ENCODE results near the gene GREB1. TPM values are rescaled to one million over a fixed set of nuclear protein-coding genes. Genes with fewer than 3 reads are reported as not detected.
A peak's percentile ranks its signal among the peaks of the same experiment; 100 is the strongest.

The GREB1 gene
- total RNA-seq, 1 experiment from 2014 or later = 0.12 TPM

GRCh38 chr2:11661891-11662435 is 128.1 kb downstream of the GREB1 start:
- peaks cover 20% of the 10 kb centered on the region for H3K4me1 ChIP-seq
- H3K27ac ChIP-seq = no peak overlapping the region
- H3K4me3 ChIP-seq = no peak overlapping the region
- DNase-seq = no peak
- no peaks in the 10 kb centered on the region for H3K27me3 ChIP-seq
- no peaks in the 10 kb centered on the region for H3K36me3 ChIP-seq
- H3K9me3 ChIP-seq (replicated peaks) = peaks cover 7% of the 10 kb centered on the region; the same call in 1 of the 2 replicates

DNA sequence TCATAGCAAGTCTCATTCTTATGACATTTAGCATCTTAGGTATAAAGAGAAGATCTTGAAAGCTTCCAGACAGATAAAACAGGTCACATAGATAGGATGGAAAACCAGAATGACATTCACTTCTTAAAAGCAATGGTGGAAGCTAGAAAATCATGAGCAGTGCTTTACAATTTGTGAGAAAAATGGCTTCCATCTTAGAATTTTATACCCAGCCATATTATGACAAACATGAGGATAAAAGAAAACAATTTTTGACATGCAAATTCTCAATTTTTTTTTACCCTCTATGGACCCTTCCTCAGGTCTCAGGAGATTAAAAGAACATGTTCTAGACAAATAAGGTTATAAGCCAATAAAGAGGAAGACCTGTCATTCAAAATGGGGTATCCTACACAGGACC is 129.0 kb downstream of the GREB1 start:
- Histone ChIP-seq H3K36me3 (no peaks in the 10 kb centered on the region), H3K27ac (no peak overlapping the region), H3K4me3 (no peak overlapping the region), H3K27me3 (no peaks in the 10 kb centered on the region), H3K9me3 (replicated peaks) (peaks cover 7% of the 10 kb centered on the region; the same call in 1 of the 2 replicates), H3K4me1 (peaks cover 20% of the 10 kb centered on the region)
- DNase-seq = no peak

GRCh38 chr2:11663427-11663826 is 129.6 kb downstream of the GREB1 start:
- Histone ChIP-seq H3K9me3 (replicated peaks) (peaks cover 7% of the 10 kb centered on the region; the same call in 1 of the 2 replicates), H3K36me3 (no peaks in the 10 kb centered on the region), H3K4me1 (peaks cover 17% of the 10 kb centered on the region), H3K4me3 (no peak overlapping the region), H3K27me3 (no peaks in the 10 kb centered on the region), H3K27ac (no peak overlapping the region)
- peak in 1 of 2 experiments; percentile 30 for DNase-seq

DNA sequence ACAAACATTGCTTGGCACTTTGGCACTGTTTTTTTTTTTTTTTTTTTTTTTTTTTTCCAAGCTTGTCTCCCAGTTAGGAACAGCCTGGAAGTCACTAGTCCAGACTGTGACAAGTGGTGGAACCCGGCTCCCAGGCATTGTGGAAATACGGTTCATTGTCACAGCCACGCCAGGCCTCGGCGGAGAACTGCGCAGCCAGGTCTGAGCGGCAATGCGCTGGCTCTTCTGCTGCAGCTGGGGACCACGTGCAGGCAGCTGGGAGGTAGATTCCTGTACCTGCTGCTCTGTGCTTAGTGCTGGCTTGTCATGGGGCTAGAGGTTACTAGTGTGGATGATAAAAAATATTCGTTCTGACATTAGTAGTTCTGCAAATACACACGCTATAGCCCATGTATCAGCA is 131.2 kb downstream of the GREB1 start:
- Histone ChIP-seq H3K27ac (no peak overlapping the region), H3K9me3 (replicated peaks) (peaks cover 7% of the 10 kb centered on the region; the same call in 1 of the 2 replicates), H3K27me3 (no peaks in the 10 kb centered on the region), H3K36me3 (no peaks in the 10 kb centered on the region), H3K4me3 (no peak overlapping the region), H3K4me1 (peaks cover 6% of the 10 kb centered on the region; the same call in 1 of the 2 replicates)
- no peak for DNase-seq

- H3K27ac ChIP-seq = no peak overlapping the region
- peaks cover 7% of the 10 kb centered on the region; the same call in 1 of the 2 replicates for H3K9me3 ChIP-seq (replicated peaks)
- peaks cover 6% of the 10 kb centered on the region; the same call in 1 of the 2 replicates for H3K4me1 ChIP-seq
- DNase-seq = no peak
- H3K27me3 ChIP-seq = no peaks in the 10 kb centered on the region
- H3K4me3 ChIP-seq = no peak overlapping the region
- H3K36me3 ChIP-seq = no peaks in the 10 kb centered on the region
Observed at GRCh38 chr2:11665510-11666362, 131.9 kb downstream of the GREB1 start.

- Histone ChIP-seq H3K36me3 (no peaks in the 10 kb centered on the region), H3K27me3 (no peaks in the 10 kb centered on the region), H3K9me3 (replicated peaks) (peaks cover 7% of the 10 kb centered on the region; the same call in 1 of the 2 replicates), H3K27ac (no peak overlapping the region), H3K4me1 (peaks cover 6% of the 10 kb centered on the region; the same call in 1 of the 2 replicates), H3K4me3 (no peak overlapping the region)
- no peak for DNase-seq
Observed at GRCh38 chr2:11667194-11667593, 133.3 kb downstream of the GREB1 start.

DNA sequence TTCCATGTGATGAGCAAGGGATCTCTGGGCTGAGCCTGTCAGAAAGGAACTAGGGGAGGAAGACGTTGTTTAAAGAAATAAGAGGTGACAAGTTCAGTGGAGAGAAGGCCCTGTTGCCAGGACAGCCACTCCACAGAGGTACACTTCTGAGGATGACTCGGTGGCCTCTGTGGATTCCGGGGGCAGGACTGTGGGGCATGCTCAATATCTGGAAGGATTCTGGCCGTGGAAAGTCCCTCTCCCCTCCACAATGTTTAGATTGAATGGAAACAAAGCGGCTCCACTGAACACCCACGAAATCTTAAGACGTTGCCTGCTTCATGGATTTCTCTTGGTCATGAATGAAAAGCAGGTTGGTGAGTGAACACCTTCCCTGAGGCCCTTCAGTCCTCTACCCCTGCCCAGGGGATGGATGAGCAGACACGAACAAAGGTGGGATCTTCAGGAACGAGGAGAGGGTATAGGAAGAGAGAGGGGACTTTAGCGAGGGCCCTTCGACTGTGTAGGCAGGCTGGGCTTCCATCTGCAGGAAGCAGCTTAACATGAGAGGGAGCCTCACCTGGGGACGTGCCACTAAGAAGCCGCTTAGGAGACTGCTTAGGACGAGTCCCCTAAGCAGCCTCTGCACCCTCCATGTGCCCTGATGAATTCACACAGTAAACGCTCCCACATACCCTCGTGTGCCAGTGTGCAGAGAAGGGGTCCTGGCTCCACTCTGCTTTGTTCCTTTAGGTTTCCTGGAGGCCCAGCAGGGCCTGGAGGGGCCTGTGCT is 134.2 kb downstream of the GREB1 start:
- Histone ChIP-seq H3K4me1 (peaks cover 6% of the 10 kb centered on the region; the same call in 1 of the 2 replicates), H3K9me3 (replicated peaks) (peaks cover under 1% of the 10 kb centered on the region; the same call in 1 of the 2 replicates), H3K4me3 (no peak overlapping the region), H3K36me3 (no peaks in the 10 kb centered on the region), H3K27me3 (no peaks in the 10 kb centered on the region), H3K27ac (no peak overlapping the region)
- no peak for DNase-seq

DNA sequence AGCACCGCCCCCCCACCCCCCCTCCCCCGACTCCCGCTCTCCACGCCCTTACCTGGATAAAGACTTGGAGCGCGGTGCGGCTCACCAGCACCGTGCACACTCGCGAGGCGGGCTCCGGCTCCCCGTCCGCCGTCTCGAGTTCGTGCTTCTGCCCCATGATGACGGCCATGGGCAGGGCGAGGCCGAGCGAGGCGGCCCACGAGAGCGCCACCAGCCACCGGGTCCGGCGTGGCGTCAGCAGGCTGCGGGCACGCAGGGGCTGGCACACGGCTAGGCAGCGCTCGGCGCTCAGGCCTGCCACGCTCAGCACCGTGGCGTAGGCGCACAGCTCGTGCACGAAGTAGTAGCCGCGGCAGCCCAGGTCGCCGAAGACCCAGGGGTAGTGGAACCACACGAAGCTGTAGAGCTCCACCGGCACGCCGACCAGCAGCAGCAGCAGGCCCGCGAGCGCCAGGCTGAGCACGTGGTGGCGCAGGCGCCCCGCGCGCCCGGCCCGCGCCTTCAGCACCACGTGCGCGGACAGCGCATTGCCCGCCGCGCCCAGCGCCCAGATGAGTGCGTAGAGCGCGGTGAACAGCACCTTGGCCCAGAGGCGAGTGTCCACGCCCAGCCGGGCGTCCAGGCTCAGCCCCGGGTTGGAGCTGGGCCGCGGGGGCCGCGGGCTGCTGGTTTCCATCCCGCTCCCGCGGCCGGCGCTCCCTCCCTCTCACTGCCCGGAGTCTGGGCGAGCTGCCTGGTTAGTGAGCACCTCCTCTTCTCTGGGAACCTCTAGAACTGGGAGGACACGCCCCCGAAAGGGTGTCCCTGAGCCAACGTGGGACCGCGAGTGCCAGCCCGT is 135.8 kb downstream of the GREB1 start, which contains the start of gene NTSR2:
Gene NTSR2, minus strand, starts transcription at position 742 of the 838 bp plus-strand sequence. Its CDS starts 66 bp downstream, at position 676.
- Histone ChIP-seq H3K27ac (no peak within 1 kb of the TSS), H3K4me1 (no peaks in the 10 kb centered on the region), H3K27me3 (no peaks in the 10 kb centered on the region), H3K9me3 (replicated peaks) (no peaks in the 10 kb centered on the region), H3K4me3 (no peak within 1 kb of the TSS), H3K36me3 (no peaks in the 10 kb centered on the region)
- no peak for DNase-seq

GRCh38 chr2:11672407-11672806 is 138.6 kb downstream of the GREB1 start:
- H3K27ac ChIP-seq = no peak overlapping the region
- no peaks in the 10 kb centered on the region for H3K36me3 ChIP-seq
- no peaks in the 10 kb centered on the region; the same call in 1 of the 2 replicates for H3K27me3 ChIP-seq
- no peak for DNase-seq
- no peaks in the 10 kb centered on the region for H3K9me3 ChIP-seq (replicated peaks)
- H3K4me1 ChIP-seq = no peaks in the 10 kb centered on the region
- no peak overlapping the region for H3K4me3 ChIP-seq

GRCh38 chr2:11674983-11675382 is 141.1 kb downstream of the GREB1 start:
- Histone ChIP-seq H3K36me3 (no peaks in the 10 kb centered on the region), H3K27me3 (peaks cover 4% of the 10 kb centered on the region), H3K4me1 (0 out of 2 replicates have a peak, but pooled peaks cover 1% of the 10 kb centered on the region), H3K4me3 (no peak overlapping the region), H3K9me3 (replicated peaks) (no peaks in the 10 kb centered on the region), H3K27ac (no peak overlapping the region)
- no peak for DNase-seq

DNA sequence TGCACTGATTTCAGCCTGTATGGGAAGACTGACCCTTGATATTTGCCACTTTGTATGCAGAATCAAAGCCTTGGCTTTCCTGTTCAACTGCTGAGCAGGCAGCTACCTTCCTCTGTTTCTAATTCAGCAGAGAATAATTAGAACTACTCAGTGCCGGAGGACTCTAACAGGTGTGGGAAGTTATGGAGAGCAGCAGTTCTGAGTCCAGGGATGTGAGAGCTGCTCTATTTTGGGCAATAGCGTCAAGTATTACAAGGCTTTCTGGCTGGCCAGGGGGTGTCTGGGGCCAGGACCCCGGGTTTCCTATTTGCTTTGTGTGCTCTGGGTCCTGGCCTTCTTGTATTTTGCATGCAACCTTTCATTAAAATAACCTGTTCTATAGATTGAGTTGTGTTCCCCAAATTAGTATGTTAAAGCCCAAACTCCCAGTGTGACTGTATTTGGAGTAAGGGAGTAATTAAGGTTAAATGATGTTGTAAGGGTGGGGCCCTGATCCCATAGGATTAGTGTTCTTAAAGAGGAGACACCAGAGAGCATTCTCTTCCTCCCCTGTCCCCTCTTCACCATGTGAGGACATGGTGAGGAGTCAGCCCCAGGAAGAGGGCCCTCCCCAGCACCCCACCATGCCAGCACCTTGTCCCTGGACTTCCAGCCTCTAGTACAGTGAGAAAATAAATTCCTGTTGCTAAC is 141.7 kb downstream of the GREB1 start:
- Histone ChIP-seq H3K4me3 (no peak overlapping the region), H3K27me3 (peaks cover 4% of the 10 kb centered on the region), H3K36me3 (no peaks in the 10 kb centered on the region), H3K27ac (no peak overlapping the region), H3K9me3 (replicated peaks) (no peaks in the 10 kb centered on the region), H3K4me1 (0 out of 2 replicates have a peak, but pooled peaks cover 2% of the 10 kb centered on the region)
- no peak for DNase-seq

DNA sequence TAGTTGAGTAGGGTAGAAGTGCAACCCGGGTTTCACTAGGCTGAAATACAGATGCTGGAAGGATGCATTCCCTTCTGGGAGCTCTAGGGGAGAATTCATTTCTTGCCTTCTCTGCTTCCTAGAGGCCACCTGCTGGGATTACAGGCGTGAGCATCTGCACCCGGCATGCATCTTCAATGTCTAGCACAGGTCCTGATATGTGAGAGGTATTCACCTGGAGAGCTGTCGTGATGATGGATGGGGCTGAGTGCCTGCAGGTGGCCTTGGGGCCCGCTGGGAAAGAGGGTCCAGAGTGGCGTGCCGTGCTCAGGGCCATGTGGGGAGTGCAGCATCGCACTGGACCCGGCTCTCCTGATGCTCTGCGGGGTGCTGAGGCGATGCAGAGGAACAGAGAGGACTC is 142.8 kb downstream of the GREB1 start:
- DNase-seq = no peak
- Histone ChIP-seq H3K27ac (no peak overlapping the region), H3K36me3 (no peaks in the 10 kb centered on the region), H3K4me3 (no peak overlapping the region), H3K9me3 (replicated peaks) (no peaks in the 10 kb centered on the region), H3K4me1 (0 out of 2 replicates have a peak, but pooled peaks cover 2% of the 10 kb centered on the region), H3K27me3 (peaks cover 4% of the 10 kb centered on the region)
